ENCODE data around the gene HTR1A. TPM values are rescaled to one million over a fixed set of nuclear protein-coding genes. Genes with fewer than 3 reads are reported as not detected.

HTR1A gene
- polyA plus RNA-seq, 1 of the 3 experiments (the other 2 are of a cell fraction) = not detected

DNA sequence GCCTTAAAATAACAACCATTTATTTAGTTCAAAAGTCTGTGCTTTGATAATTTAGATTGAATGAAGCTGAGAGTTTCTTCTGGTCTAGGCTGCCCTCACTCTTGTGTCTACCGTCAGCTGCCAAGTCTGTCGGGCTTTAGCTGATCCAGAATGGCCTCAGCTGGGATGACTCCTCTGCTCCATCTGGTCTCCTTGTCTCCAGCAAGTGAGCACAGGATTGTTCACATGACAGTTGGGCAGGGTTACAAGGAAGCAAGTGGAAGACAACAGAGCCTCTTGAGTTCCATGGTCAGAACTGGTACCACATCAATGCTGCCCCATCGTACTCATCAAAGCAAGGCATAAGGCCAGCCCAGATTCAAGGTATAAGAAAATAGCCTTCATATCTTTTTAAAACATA, 9.0 kb downstream of the HTR1A start:
- Histone ChIP-seq H3K9me2 (no peaks in the 10 kb centered on the region), H3K4me3 (ENCODE audit: low read depth in 2 of 2, low read length in 1 of 2) (no peak overlapping the region), H3K4me1 (ENCODE audit: control insufficient read depth in 1 of 2, insufficient read depth in 2 of 2, low read depth in 1 of 2, low read length in 1 of 2) (no peaks in the 10 kb centered on the region), H2AFZ (ENCODE audit: low read depth) (no peak overlapping the region), H3K4me2 (no peak overlapping the region), H4K20me1 (ENCODE audit: insufficient read depth) (no peaks in the 10 kb centered on the region), H3K27me3 (ENCODE audit: insufficient read depth) (no peaks in the 10 kb centered on the region), H3K9me3 (no peaks in the 10 kb centered on the region), H3K36me3 (replicated peaks in 1 of 2; ENCODE audit: control insufficient read depth in 1 of 2, insufficient read depth in 2 of 2, low read length in 1 of 2) (no peaks in the 10 kb centered on the region), H3K9ac (no peak overlapping the region), H3K27ac (ENCODE audit: low read depth in 2 of 2, low read length in 1 of 2) (no peak overlapping the region), H3K79me2 (ENCODE audit: insufficient read depth) (no peaks in the 10 kb centered on the region), H3F3A (replicated peaks; ENCODE audit: insufficient read depth) (no peaks in the 10 kb centered on the region)
- DNase-seq = no peak
- CTCF ChIA-PET = interaction anchor here (2.3 kb wide), 1 partner anchor 9 kb away, joined by 9 read pairs; the partner anchor contains the start of gene HTR1A
- WGBS (ENCODE audit: low lambda C conversion rate) = 3% methylated on average over 3 of the region's 3 CpGs
- POLR2A ChIA-PET = no interaction called here
- TF ChIP-seq ELF1 (IDR thresholded peaks at IDR 0.05) = no peak
- no peak for TF ChIP-seq RFX5 (IDR thresholded peaks at IDR 0.05; ENCODE audit: low read length)
- TF ChIP-seq, protein P1, sequence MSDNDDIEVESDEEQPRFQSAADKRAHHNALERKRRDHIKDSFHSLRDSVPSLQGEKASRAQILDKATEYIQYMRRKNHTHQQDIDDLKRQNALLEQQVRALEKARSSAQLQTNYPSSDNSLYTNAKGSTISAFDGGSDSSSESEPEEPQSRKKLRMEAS (IDR thresholded peaks at IDR 0.05; ENCODE audit: low read depth) = no peak
- TF ChIP-seq FOXM1 (IDR thresholded peaks at IDR 0.05; ENCODE audit: low read depth) = no peak
- no peak for TF ChIP-seq EZH2phosphoT487 (IDR thresholded peaks at IDR 0.05; ENCODE audit: borderline replicate concordance, low read depth)
- TF ChIP-seq, protein P2, sequence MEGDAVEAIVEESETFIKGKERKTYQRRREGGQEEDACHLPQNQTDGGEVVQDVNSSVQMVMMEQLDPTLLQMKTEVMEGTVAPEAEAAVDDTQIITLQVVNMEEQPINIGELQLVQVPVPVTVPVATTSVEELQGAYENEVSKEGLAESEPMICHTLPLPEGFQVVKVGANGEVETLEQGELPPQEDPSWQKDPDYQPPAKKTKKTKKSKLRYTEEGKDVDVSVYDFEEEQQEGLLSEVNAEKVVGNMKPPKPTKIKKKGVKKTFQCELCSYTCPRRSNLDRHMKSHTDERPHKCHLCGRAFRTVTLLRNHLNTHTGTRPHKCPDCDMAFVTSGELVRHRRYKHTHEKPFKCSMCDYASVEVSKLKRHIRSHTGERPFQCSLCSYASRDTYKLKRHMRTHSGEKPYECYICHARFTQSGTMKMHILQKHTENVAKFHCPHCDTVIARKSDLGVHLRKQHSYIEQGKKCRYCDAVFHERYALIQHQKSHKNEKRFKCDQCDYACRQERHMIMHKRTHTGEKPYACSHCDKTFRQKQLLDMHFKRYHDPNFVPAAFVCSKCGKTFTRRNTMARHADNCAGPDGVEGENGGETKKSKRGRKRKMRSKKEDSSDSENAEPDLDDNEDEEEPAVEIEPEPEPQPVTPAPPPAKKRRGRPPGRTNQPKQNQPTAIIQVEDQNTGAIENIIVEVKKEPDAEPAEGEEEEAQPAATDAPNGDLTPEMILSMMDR (IDR thresholded peaks at IDR 0.05) = no peak
- TF ChIP-seq GABPA (IDR thresholded peaks at IDR 0.05; ENCODE audit: low read depth) = no peak
- TF ChIP-seq, protein P3, sequence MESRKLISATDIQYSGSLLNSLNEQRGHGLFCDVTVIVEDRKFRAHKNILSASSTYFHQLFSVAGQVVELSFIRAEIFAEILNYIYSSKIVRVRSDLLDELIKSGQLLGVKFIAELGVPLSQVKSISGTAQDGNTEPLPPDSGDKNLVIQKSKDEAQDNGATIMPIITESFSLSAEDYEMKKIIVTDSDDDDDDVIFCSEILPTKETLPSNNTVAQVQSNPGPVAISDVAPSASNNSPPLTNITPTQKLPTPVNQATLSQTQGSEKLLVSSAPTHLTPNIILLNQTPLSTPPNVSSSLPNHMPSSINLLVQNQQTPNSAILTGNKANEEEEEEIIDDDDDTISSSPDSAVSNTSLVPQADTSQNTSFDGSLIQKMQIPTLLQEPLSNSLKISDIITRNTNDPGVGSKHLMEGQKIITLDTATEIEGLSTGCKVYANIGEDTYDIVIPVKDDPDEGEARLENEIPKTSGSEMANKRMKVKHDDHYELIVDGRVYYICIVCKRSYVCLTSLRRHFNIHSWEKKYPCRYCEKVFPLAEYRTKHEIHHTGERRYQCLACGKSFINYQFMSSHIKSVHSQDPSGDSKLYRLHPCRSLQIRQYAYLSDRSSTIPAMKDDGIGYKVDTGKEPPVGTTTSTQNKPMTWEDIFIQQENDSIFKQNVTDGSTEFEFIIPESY (IDR thresholded peaks at IDR 0.05; ENCODE audit: borderline replicate concordance, low read depth) = no peak
- no peak for TF ChIP-seq NRF1 (IDR thresholded peaks at IDR 0.05; ENCODE audit: low read depth, low read length)
- TF ChIP-seq SIN3A (IDR thresholded peaks at IDR 0.05; ENCODE audit: borderline replicate concordance, low read depth, low read length) = no peak
- no peak for TF ChIP-seq MXI1 (IDR thresholded peaks at IDR 0.05; ENCODE audit: low read depth, low read length)
- TF ChIP-seq, protein P4, sequence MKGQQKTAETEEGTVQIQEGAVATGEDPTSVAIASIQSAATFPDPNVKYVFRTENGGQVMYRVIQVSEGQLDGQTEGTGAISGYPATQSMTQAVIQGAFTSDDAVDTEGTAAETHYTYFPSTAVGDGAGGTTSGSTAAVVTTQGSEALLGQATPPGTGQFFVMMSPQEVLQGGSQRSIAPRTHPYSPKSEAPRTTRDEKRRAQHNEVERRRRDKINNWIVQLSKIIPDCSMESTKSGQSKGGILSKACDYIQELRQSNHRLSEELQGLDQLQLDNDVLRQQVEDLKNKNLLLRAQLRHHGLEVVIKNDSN (IDR thresholded peaks at IDR 0.05; ENCODE audit: borderline replicate concordance, low read depth) = no peak
- TF ChIP-seq, protein P5, sequence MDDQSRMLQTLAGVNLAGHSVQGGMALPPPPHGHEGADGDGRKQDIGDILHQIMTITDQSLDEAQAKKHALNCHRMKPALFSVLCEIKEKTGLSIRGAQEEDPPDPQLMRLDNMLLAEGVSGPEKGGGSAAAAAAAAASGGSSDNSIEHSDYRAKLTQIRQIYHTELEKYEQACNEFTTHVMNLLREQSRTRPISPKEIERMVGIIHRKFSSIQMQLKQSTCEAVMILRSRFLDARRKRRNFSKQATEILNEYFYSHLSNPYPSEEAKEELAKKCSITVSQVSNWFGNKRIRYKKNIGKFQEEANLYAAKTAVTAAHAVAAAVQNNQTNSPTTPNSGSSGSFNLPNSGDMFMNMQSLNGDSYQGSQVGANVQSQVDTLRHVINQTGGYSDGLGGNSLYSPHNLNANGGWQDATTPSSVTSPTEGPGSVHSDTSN (IDR thresholded peaks at IDR 0.05) = no peak
- TF ChIP-seq MEF2A (IDR thresholded peaks at IDR 0.05; ENCODE audit: borderline replicate concordance, low read depth) = no peak
- TF ChIP-seq, protein P6, sequence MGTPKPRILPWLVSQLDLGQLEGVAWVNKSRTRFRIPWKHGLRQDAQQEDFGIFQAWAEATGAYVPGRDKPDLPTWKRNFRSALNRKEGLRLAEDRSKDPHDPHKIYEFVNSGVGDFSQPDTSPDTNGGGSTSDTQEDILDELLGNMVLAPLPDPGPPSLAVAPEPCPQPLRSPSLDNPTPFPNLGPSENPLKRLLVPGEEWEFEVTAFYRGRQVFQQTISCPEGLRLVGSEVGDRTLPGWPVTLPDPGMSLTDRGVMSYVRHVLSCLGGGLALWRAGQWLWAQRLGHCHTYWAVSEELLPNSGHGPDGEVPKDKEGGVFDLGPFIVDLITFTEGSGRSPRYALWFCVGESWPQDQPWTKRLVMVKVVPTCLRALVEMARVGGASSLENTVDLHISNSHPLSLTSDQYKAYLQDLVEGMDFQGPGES (IDR thresholded peaks at IDR 0.05; ENCODE audit: low read depth, low read length) = no peak
- TF ChIP-seq NFIC (IDR thresholded peaks at IDR 0.05; ENCODE audit: borderline replicate concordance) = no peak
- no peak for TF ChIP-seq RAD21 (IDR thresholded peaks at IDR 0.05; ENCODE audit: low read length)
- TF ChIP-seq TCF12 (IDR thresholded peaks at IDR 0.05) = no peak
- no peak for TF ChIP-seq YY1 (IDR thresholded peaks at IDR 0.05; ENCODE audit: low read depth)

Data from SK-N-SH (cell line).